Ascending aorta (tissue), 2 donors: ENCODE results near the gene MICOS13. TPM values are rescaled to one million over a fixed set of nuclear protein-coding genes. Genes with fewer than 3 reads are reported as not detected.

Experiments used
- DNase-seq, 2 donors: peaks; one replicate each; pipeline ENCODE4 v3.0.0-alpha.2; 2019; ENCODE audit warnings: low spot score in 2 of 2
- H3K27ac ChIP-seq, 2 donors: fragments of 200-600 bp; sonication (generic); one replicate each; pipeline ENCODE4 v1.5.1; 2016 to 2017; ENCODE audit warnings: mild to moderate bottlenecking in 1 of 2
- H3K27me3 ChIP-seq: fragments of 200-600 bp; sonication (generic); one replicate; pipeline ENCODE4 v1.5.1; 2017
- H3K36me3 ChIP-seq, 2 donors: fragments of 200-600 bp; sonication (generic); one replicate each; pipeline ENCODE4 v1.5.1; 2016
- H3K4me1 ChIP-seq, 2 donors: fragments of 200-600 bp; sonication (generic); one replicate each; pipeline ENCODE4 v1.5.1; 2016 to 2017; ENCODE audit warnings: mild to moderate bottlenecking in 1 of 2
- H3K4me3 ChIP-seq, 2 donors: fragments of 200-600 bp; sonication (generic); one replicate each; pipeline ENCODE4 v1.5.1; 2016 to 2017; ENCODE audit warnings: mild to moderate bottlenecking in 1 of 2
- H3K9me3 ChIP-seq, 2 donors: fragments of 200-600 bp; sonication (generic); one replicate each; pipeline ENCODE4 v1.5.1; 2016
- CTCF ChIP-seq, 3 experiments: fragments of 200-600 bp in 2 of 3; fragments of 450-650 bp in 1 of 3; sonication (generic) in 2 of 3; IDR thresholded peaks; one replicate each; pipeline ENCODE4 v1.5.1; 2016 to 2019; ENCODE audit warnings: antibody characterized with exemption in 3 of 3, mild to moderate bottlenecking in 1 of 3, moderate library complexity in 1 of 3
- intact Hi-C: fragments of 100-400 bp; cut with DNase I; formaldehyde crosslinking; loops from one replicate; pipeline ENCODE4 v1.15.1; 2023
- total RNA-seq: library from RNA; depleted of rRNA; stranded (reverse); fragments of >200 nt; gene quantifications from one replicate; pipeline ENCODE4 v1.1.0, GENCODE V29; 2016

MICOS13 gene
- total RNA-seq, 1 donor from 2014 or later, result 75.6 TPM

- Histone ChIP-seq H3K27ac (peak overlapping the region; percentile 80 to 95), H3K4me3 (peak overlapping the region; percentile 77 to 96), H3K9me3 (no peaks in the 10 kb centered on the region), H3K27me3 (no peaks in the 10 kb centered on the region), H3K36me3 (peaks cover 0 to 7% of the 10 kb centered on the region in 2 donors), H3K4me1 (peaks cover 6 to 9% of the 10 kb centered on the region in 2 donors)
- TF ChIP-seq CTCF (IDR thresholded peaks at IDR 0.05), result no peak
- intact Hi-C loops, result loop anchor here (1.0 to 5.0 kb wide), 4 partner anchors 10 to 388 kb away; partner anchors contain the start of genes NDUFA11, RPL36 and SAFB2
- DNase-seq, result no peak
Observed at GRCh38 chr19:5680084-5680436, 256 bp downstream of the MICOS13 start.

- Histone ChIP-seq H3K27ac (peak overlapping the region; percentile 80 to 95), H3K27me3 (no peaks in the 10 kb centered on the region), H3K36me3 (peaks cover 0 to 7% of the 10 kb centered on the region in 2 donors), H3K4me1 (peaks cover 6 to 9% of the 10 kb centered on the region in 2 donors), H3K9me3 (no peaks in the 10 kb centered on the region), H3K4me3 (peak overlapping the region; percentile 77 to 96)
- intact Hi-C loops, result loop anchor here (1.0 to 5.0 kb wide), 4 partner anchors 11 to 387 kb away; partner anchors contain the start of genes NDUFA11, RPL36 and SAFB2
- TF ChIP-seq CTCF (IDR thresholded peaks at IDR 0.05), result no peak
- no peak for DNase-seq
Observed at GRCh38 chr19:5679289-5680083, 830 bp downstream of the MICOS13 start.

GRCh38 chr19:5678071-5678718 lies 2.1 kb downstream of the MICOS13 start:
- Histone ChIP-seq H3K4me1 (peaks cover 6 to 9% of the 10 kb centered on the region in 2 donors), H3K36me3 (peaks cover 0 to 7% of the 10 kb centered on the region in 2 donors), H3K27ac (no peak overlapping the region), H3K9me3 (no peaks in the 10 kb centered on the region), H3K27me3 (no peaks in the 10 kb centered on the region), H3K4me3 (no peak overlapping the region)
- no peak for DNase-seq
- intact Hi-C loops, result no loop called here
- TF ChIP-seq CTCF (IDR thresholded peaks at IDR 0.05), result no peak

- Histone ChIP-seq H3K27me3 (no peaks in the 10 kb centered on the region), H3K27ac (no peak overlapping the region), H3K9me3 (no peaks in the 10 kb centered on the region), H3K4me1 (peaks cover 6 to 9% of the 10 kb centered on the region in 2 donors), H3K4me3 (no peak overlapping the region), H3K36me3 (peaks cover 0 to 7% of the 10 kb centered on the region in 2 donors)
- DNase-seq, result no peak
- intact Hi-C loops, result no loop called here
- no peak for TF ChIP-seq CTCF (IDR thresholded peaks at IDR 0.05)
Observed at GRCh38 chr19:5677580-5677979, 2.7 kb downstream of the MICOS13 start.

GRCh38 chr19:5677136-5677535 lies 3.2 kb downstream of the MICOS13 start:
- DNase-seq, result no peak
- peaks cover 0 to 7% of the 10 kb centered on the region in 2 donors for H3K36me3 ChIP-seq
- peaks cover 6 to 9% of the 10 kb centered on the region in 2 donors for H3K4me1 ChIP-seq
- H3K27ac ChIP-seq, result no peak overlapping the region
- intact Hi-C loops, result no loop called here
- no peak for TF ChIP-seq CTCF (IDR thresholded peaks at IDR 0.05)
- H3K27me3 ChIP-seq, result no peaks in the 10 kb centered on the region
- no peak overlapping the region for H3K4me3 ChIP-seq
- no peaks in the 10 kb centered on the region for H3K9me3 ChIP-seq
